GM18867 (cell line): ENCODE data around the gene ALB.
"Not testable (repeated sequence)": the region's sequence is repeated elsewhere in the genome, so short reads cannot be mapped to it uniquely, and the experiment has no call there.

Experiments used
- ATAC-seq: cut with Tn5 transposase; IDR thresholded peaks from one replicate; pipeline ENCODE4 v1.9.1; 2021; ENCODE audit warnings: mild to moderate bottlenecking, moderate library complexity; ENCODE audit not compliant: unreplicated experiment

The ALB gene

GRCh38 chr4:73404042-73404441, at the start of gene ALB:
Gene ALB (plus strand): TSS chr4:73404287. CDS start chr4:73404328, 41 bp downstream.
- no peak for ATAC-seq

GRCh38 chr4:73357174-73357573, 46.9 kb upstream of the ALB start:
- ATAC-seq, result not testable (repeated sequence)

GRCh38 chr4:73369506-73370199, 34.4 kb upstream of the ALB start:
- ATAC-seq, result not testable (repeated sequence)

- ATAC-seq, result no peak
These were observed 28.8 kb upstream of the ALB start for GRCh38 chr4:73375328-73375741.

GRCh38 chr4:73376251-73376650, 27.8 kb upstream of the ALB start:
- ATAC-seq, result no peak

GRCh38 chr4:73376976-73377375, 27.1 kb upstream of the ALB start:
- ATAC-seq, result no peak

GRCh38 chr4:73378887-73379286, 25.2 kb upstream of the ALB start:
- no peak for ATAC-seq

- ATAC-seq, result no peak
These were observed 24.1 kb upstream of the ALB start for GRCh38 chr4:73379946-73380345.

- no peak for ATAC-seq
These were observed 22.9 kb upstream of the ALB start for GRCh38 chr4:73381214-73381613.

- ATAC-seq, result no peak
These were observed 20.6 kb upstream of the ALB start for GRCh38 chr4:73383452-73383851.

- ATAC-seq, result no peak
These were observed 16.5 kb upstream of the ALB start for GRCh38 chr4:73387552-73387951.

GRCh38 chr4:73388887-73389286, 15.2 kb upstream of the ALB start:
- no peak for ATAC-seq

GRCh38 chr4:73389663-73390062, 14.4 kb upstream of the ALB start:
- not testable (repeated sequence) for ATAC-seq

- ATAC-seq, result no peak
These were observed 12.3 kb upstream of the ALB start for GRCh38 chr4:73391774-73392173.

GRCh38 chr4:73392936-73393335, 11.2 kb upstream of the ALB start:
- no peak for ATAC-seq

- ATAC-seq, result no peak
These were observed 7.8 kb upstream of the ALB start for GRCh38 chr4:73396304-73396703.

GRCh38 chr4:73396993-73397972, 6.8 kb upstream of the ALB start:
- ATAC-seq, result no peak

- no peak for ATAC-seq
These were observed 2.7 kb upstream of the ALB start for GRCh38 chr4:73401412-73401811.

GRCh38 chr4:73404457-73404856, 370 bp downstream of the ALB start:
- ATAC-seq, result no peak

- ATAC-seq, result no peak
These were observed 1.1 kb downstream of the ALB start for GRCh38 chr4:73405138-73405537.

- no peak for ATAC-seq
These were observed 2.4 kb downstream of the ALB start for GRCh38 chr4:73406548-73406875.

- ATAC-seq, result no peak
These were observed 3.2 kb downstream of the ALB start for GRCh38 chr4:73407227-73407673.
